Measurements from ENCODE around the gene PARL. TPM values are rescaled to one million over a fixed set of nuclear protein-coding genes. Genes with fewer than 3 reads are reported as not detected.

The PARL gene
- total and polyA plus RNA-seq, 2 of the 13 experiments (the other 11 are each of a cell fraction or from before 2014, with no cell fraction given): 46.3 to 58.6 TPM

DNA sequence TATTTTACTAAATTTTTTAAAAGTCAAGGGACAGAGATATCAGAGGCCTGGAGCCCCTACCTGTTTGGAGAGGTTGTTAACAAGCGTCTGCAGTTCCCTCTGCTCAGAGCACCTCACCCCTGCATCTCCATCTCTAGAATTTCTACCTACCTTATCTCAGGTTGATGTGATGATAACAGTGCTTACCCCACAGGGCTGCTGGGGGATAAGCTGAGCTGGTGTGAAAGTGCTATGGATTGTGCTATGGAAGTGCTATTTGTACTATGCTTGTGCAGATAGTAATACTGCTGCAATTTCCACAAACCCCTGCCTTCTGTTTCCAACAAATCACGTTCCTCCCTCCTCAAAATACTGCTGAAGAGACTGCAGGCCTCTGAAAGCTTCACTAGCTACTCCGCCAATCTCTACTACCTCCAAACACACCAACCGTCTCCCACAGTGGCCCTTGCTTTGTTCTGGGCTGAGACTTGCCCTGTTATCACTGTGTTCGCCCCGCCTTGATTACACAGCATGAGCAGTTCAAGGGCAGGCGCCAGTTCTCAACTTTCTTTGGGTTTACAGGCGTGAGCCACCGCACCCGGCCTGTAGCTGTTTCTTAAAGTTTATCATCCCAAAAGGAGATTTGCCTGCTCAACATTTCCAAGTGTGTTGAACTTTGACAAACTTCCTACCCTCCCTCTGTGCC is 28.4 kb upstream of the PARL start (continued):
- TF ChIP-seq MAFK (conservative IDR thresholded peaks at IDR 0.05 in 1 of 2, IDR thresholded peaks at IDR 0.05 in 1 of 2; ENCODE audit: low read length in 2 of 2) (no peak), ZBTB7B (CRISPR knock-in tag; IDR thresholded peaks at IDR 0.05) (no peak)

- POLR2A ChIA-PET: interaction anchor here (0.7 to 2.6 kb wide), 7 partner anchors 14 to 223 kb away, joined by 3 to 11 read pairs (median 7); partner anchors contain the start of genes ABCC5, EIF2B5 and PARL
- peak; percentile 62 for FAIRE-seq
- H3K4me1 ChIP-seq (ENCODE audit: insufficient read depth, low read length): peaks cover 65% of the 10 kb centered on the region
- in situ Hi-C loops (cut with HindIII; ENCODE audit: extremely low pct_ligation_motif_present, low pct_unique_long_range_greater_than_20kb) (no loop called here), intact Hi-C loops (cut with micrococcal nuclease; ENCODE audit: unreplicated experiment) (loop anchor here (2.0 kb wide), 1 partner anchor 77 kb away; no protein-coding TSS in a partner anchor)
- 37% methylated on average over 8 of the region's 8 CpGs for WGBS (ENCODE audit: low lambda C conversion rate)
- DNase-seq (ENCODE audit: low spot score): peak; percentile 88
- H4K20me1 ChIP-seq (ENCODE audit: insufficient read depth, low read length): no peaks in the 10 kb centered on the region
- BruUV-seq (replicated peaks): no TSS peak
- no peaks in the 10 kb centered on the region for H3K9me3 ChIP-seq (ENCODE audit: low read length)
- no peak overlapping the region for H3K9ac ChIP-seq (ENCODE audit: insufficient read depth, low read depth, low read length)
- H3K4me3 ChIP-seq (replicated peaks in 1 of 3; ENCODE audit: insufficient read depth in 1 of 3, low read depth in 2 of 3, low read length in 3 of 3): no peak overlapping the region
- H3K36me3 ChIP-seq (replicated peaks in 1 of 2; ENCODE audit: control insufficient read depth in 1 of 2, insufficient read depth in 2 of 2, low read length in 2 of 2): no peaks in the 10 kb centered on the region
- peak overlapping the region; percentile 13; the same call in 1 of the 2 replicates for H3K4me2 ChIP-seq (ENCODE audit: low read depth, low read length)
- no peak overlapping the region for H3K27ac ChIP-seq (ENCODE audit: extremely low read length, insufficient read depth, low read length)
- H3K27me3 ChIP-seq (ENCODE audit: control insufficient read depth in 1 of 2, insufficient read depth in 2 of 2, low read length in 2 of 2): no peaks in the 10 kb centered on the region; a peak in 1 of 5 replicates
- CTCF ChIA-PET (ENCODE audit: low intra/inter-chr PET ratio, low total read pairs): no interaction called here
- H3K79me2 ChIP-seq (ENCODE audit: insufficient read depth, low read length): no peaks in the 10 kb centered on the region
- peak; percentile 16 for ATAC-seq
- no peak overlapping the region for H2AFZ ChIP-seq (ENCODE audit: low read length)
- TF ChIP-seq ZBTB43 (CRISPR knock-in tag; conservative IDR thresholded peaks at IDR 0.05) (no peak), RAD21 (CRISPR knock-in tag; IDR thresholded peaks at IDR 0.05) (no peak), NCOA5 (CRISPR knock-in tag; IDR thresholded peaks at IDR 0.05) (no peak), ZIK1 (CRISPR knock-in tag; IDR thresholded peaks at IDR 0.05; ENCODE audit: borderline replicate concordance, low read depth) (no peak), NCOA2 (CRISPR knock-in tag; IDR thresholded peaks at IDR 0.05) (peak; percentile 88), NFE2 (CRISPR knock-in tag; IDR thresholded peaks at IDR 0.05) (no peak), ZNF839 (CRISPR knock-in tag; IDR thresholded peaks at IDR 0.05; ENCODE audit: borderline replicate concordance) (no peak), ZBTB7A (CRISPR knock-in tag; IDR thresholded peaks at IDR 0.05) (no peak), KLF16 (CRISPR knock-in tag; IDR thresholded peaks at IDR 0.05) (peak in 1 of 2 experiments; percentile 61; a peak in 1 of 4 replicates), U2AF2 (IDR thresholded peaks at IDR 0.05; ENCODE audit: low read depth, low read length) (no peak), RXRB (CRISPR knock-in tag; IDR thresholded peaks at IDR 0.05; ENCODE audit: borderline replicate concordance) (peak; percentile 50)
- TF ChIP-seq, protein P1, sequence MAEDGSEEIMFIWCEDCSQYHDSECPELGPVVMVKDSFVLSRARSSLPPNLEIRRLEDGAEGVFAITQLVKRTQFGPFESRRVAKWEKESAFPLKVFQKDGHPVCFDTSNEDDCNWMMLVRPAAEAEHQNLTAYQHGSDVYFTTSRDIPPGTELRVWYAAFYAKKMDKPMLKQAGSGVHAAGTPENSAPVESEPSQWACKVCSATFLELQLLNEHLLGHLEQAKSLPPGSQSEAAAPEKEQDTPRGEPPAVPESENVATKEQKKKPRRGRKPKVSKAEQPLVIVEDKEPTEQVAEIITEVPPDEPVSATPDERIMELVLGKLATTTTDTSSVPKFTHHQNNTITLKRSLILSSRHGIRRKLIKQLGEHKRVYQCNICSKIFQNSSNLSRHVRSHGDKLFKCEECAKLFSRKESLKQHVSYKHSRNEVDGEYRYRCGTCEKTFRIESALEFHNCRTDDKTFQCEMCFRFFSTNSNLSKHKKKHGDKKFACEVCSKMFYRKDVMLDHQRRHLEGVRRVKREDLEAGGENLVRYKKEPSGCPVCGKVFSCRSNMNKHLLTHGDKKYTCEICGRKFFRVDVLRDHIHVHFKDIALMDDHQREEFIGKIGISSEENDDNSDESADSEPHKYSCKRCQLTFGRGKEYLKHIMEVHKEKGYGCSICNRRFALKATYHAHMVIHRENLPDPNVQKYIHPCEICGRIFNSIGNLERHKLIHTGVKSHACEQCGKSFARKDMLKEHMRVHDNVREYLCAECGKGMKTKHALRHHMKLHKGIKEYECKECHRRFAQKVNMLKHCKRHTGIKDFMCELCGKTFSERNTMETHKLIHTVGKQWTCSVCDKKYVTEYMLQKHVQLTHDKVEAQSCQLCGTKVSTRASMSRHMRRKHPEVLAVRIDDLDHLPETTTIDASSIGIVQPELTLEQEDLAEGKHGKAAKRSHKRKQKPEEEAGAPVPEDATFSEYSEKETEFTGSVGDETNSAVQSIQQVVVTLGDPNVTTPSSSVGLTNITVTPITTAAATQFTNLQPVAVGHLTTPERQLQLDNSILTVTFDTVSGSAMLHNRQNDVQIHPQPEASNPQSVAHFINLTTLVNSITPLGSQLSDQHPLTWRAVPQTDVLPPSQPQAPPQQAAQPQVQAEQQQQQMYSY (CRISPR knock-in tag; IDR thresholded peaks at IDR 0.05): no peak
- TF ChIP-seq, protein P2, sequence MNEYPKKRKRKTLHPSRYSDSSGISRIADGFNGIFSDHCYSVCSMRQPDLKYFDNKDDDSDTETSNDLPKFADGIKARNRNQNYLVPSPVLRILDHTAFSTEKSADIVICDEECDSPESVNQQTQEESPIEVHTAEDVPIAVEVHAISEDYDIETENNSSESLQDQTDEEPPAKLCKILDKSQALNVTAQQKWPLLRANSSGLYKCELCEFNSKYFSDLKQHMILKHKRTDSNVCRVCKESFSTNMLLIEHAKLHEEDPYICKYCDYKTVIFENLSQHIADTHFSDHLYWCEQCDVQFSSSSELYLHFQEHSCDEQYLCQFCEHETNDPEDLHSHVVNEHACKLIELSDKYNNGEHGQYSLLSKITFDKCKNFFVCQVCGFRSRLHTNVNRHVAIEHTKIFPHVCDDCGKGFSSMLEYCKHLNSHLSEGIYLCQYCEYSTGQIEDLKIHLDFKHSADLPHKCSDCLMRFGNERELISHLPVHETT (CRISPR knock-in tag; conservative IDR thresholded peaks at IDR 0.05): no peak
Observed at GRCh38 chr3:183911763-183912506, 27.3 kb upstream of the PARL start.

All from HepG2 (cell line).